NCI-H510A treated with DMSO at 0.1 percent for 48 hours (cell line): Measurements from ENCODE around the gene TMEM209.
"Not testable (repeated sequence)": the region's sequence is repeated elsewhere in the genome, so short reads cannot be mapped to it uniquely, and the experiment has no call there.

Experiments used
- DNase-seq: peaks from one replicate; lab custom pipeline; 2025; lab: John Stamatoyannopoulos, UW

The TMEM209 gene

GRCh38 chr7:130162196-130162595 lies 43.0 kb downstream of the TMEM209 start:
- no peak for DNase-seq

- DNase-seq: no peak
Measured at GRCh38 chr7:130160455-130160854, 44.8 kb downstream of the TMEM209 start.

GRCh38 chr7:130160023-130160422 lies 45.2 kb downstream of the TMEM209 start:
- no peak for DNase-seq

GRCh38 chr7:130157700-130158099 lies 47.5 kb downstream of the TMEM209 start:
- DNase-seq: no peak

- DNase-seq: no peak
Measured at GRCh38 chr7:130156140-130156539, 49.1 kb downstream of the TMEM209 start.

GRCh38 chr7:130154501-130155317 lies 50.5 kb downstream of the TMEM209 start:
- peak; percentile 13 for DNase-seq

GRCh38 chr7:130154131-130154500 lies 51.1 kb downstream of the TMEM209 start:
- no peak for DNase-seq

GRCh38 chr7:130153211-130153908 lies 51.8 kb downstream of the TMEM209 start:
- no peak for DNase-seq

- DNase-seq: no peak
Measured at GRCh38 chr7:130152493-130153210, 52.6 kb downstream of the TMEM209 start.

- DNase-seq: no peak
Measured at GRCh38 chr7:130151591-130152492, 53.4 kb downstream of the TMEM209 start.

- DNase-seq: no peak
Measured at GRCh38 chr7:130150587-130150986, 54.6 kb downstream of the TMEM209 start.

GRCh38 chr7:130149281-130150139 lies 55.7 kb downstream of the TMEM209 start:
- peak; percentile 34 for DNase-seq

GRCh38 chr7:130148561-130148960 lies 56.6 kb downstream of the TMEM209 start:
- no peak for DNase-seq

- DNase-seq: no peak
Measured at GRCh38 chr7:130147710-130148325, 57.4 kb downstream of the TMEM209 start.

- DNase-seq: no peak
Measured at GRCh38 chr7:130146693-130147405, 58.4 kb downstream of the TMEM209 start.

- DNase-seq: not testable (repeated sequence)
Measured at GRCh38 chr7:130146142-130146541, 59.1 kb downstream of the TMEM209 start.

GRCh38 chr7:130145424-130146100 lies 59.6 kb downstream of the TMEM209 start:
- DNase-seq: no peak

GRCh38 chr7:130144312-130145171 lies 60.7 kb downstream of the TMEM209 start:
- DNase-seq: no peak
